Trophoblast cell (in vitro differentiated cells and primary cell): ENCODE results near the gene UNC45B.
"Not testable (repeated sequence)": the region's sequence is repeated elsewhere in the genome, so short reads cannot be mapped to it uniquely, and the experiment has no call there.

Experiments used
- DNase-seq, 2 donors: peaks; one replicate each; pipeline ENCODE4 v3.0.0-alpha.2; 2016
- H2AFZ ChIP-seq: 2 replicates; pipeline ENCODE4 v1.6.1; 2013; ENCODE audit warnings: low read length, moderate library complexity, mild to moderate bottlenecking; ENCODE audit not compliant: insufficient read depth, poor library complexity
- H2AK5ac ChIP-seq: 2 replicates; pipeline ENCODE4 v1.6.1; 2013; ENCODE audit warnings: mild to moderate bottlenecking, low read length
- H2BK120ac ChIP-seq: 2 replicates; pipeline ENCODE4 v1.6.1; 2013; ENCODE audit warnings: low read length, mild to moderate bottlenecking, moderate library complexity; ENCODE audit not compliant: insufficient read depth, poor library complexity
- H2BK12ac ChIP-seq: 2 replicates; pipeline ENCODE4 v1.6.1; 2013; ENCODE audit warnings: mild to moderate bottlenecking, low read length, moderate library complexity
- H2BK5ac ChIP-seq: 2 replicates; pipeline ENCODE4 v1.6.1; 2013; ENCODE audit warnings: low read length, low read depth, moderate library complexity, mild to moderate bottlenecking; ENCODE audit not compliant: poor library complexity
- H3K14ac ChIP-seq: 2 replicates; pipeline ENCODE4 v1.6.1; 2013; ENCODE audit warnings: mild to moderate bottlenecking, low read length
- H3K18ac ChIP-seq: 2 replicates; pipeline ENCODE4 v1.6.1; 2013; ENCODE audit warnings: mild to moderate bottlenecking, low read length
- H3K23ac ChIP-seq: 2 replicates; pipeline ENCODE4 v1.6.1; 2013; ENCODE audit warnings: low read length
- H3K27ac ChIP-seq: 2 replicates; pipeline ENCODE4 v1.5.1; 2013; ENCODE audit warnings: low read depth, mild to moderate bottlenecking, inconsistent platforms, low read length, moderate library complexity
- H3K27me3 ChIP-seq: 2 replicates; pipeline ENCODE4 v1.6.1; 2013; ENCODE audit warnings: inconsistent platforms, mild to moderate bottlenecking, low read length, moderate library complexity; ENCODE audit not compliant: insufficient read depth
- H3K36me3 ChIP-seq, 2 experiments: 1 replicate in 1 of 2; 2 replicates in 1 of 2; pipeline ENCODE4 v1.6.1; 2013; ENCODE audit warnings: low read length in 2 of 2, mild to moderate bottlenecking in 2 of 2, moderate library complexity in 1 of 2; ENCODE audit not compliant: insufficient read depth in 2 of 2, control insufficient read depth in 1 of 2
- H3K4ac ChIP-seq: 2 replicates; pipeline ENCODE4 v1.6.1; 2013; ENCODE audit warnings: low read depth, mild to moderate bottlenecking, low read length, moderate library complexity
- H3K4me1 ChIP-seq, 2 experiments: 1 replicate in 1 of 2; 2 replicates in 1 of 2; pipeline ENCODE4 v1.6.1; 2013; ENCODE audit warnings: low read length in 2 of 2, mild to moderate bottlenecking in 2 of 2, moderate library complexity in 1 of 2; ENCODE audit not compliant: insufficient read depth in 2 of 2, control insufficient read depth in 1 of 2
- H3K4me2 ChIP-seq: 2 replicates; pipeline ENCODE4 v1.6.1; 2013; ENCODE audit warnings: inconsistent platforms, mild to moderate bottlenecking, low read length, moderate library complexity
- H3K4me3 ChIP-seq: 2 replicates; pipeline ENCODE4 v1.5.1; 2013; ENCODE audit warnings: mild to moderate bottlenecking, low read depth, low read length, inconsistent platforms
- H3K79me1 ChIP-seq: one replicate; pipeline ENCODE4 v1.6.1; 2013; ENCODE audit warnings: low read length
- H3K79me2 ChIP-seq: 2 replicates; pipeline ENCODE4 v1.6.1; 2013; ENCODE audit warnings: low read length, mild to moderate bottlenecking; ENCODE audit not compliant: control insufficient read depth, insufficient read depth, poor library complexity
- H3K9ac ChIP-seq: 2 replicates; pipeline ENCODE4 v1.6.1; 2013; ENCODE audit warnings: mild to moderate bottlenecking, low read length
- H3K9me3 ChIP-seq: 2 replicates; pipeline ENCODE4 v1.6.1; 2013; ENCODE audit warnings: low read depth, mild to moderate bottlenecking, control low read depth, inconsistent platforms, low read length; ENCODE audit not compliant: insufficient read depth
- H4K12ac ChIP-seq: 2 replicates; pipeline ENCODE4 v1.6.1; 2013; ENCODE audit warnings: low read depth, mild to moderate bottlenecking, low read length, moderate library complexity
- H4K8ac ChIP-seq: 2 replicates; pipeline ENCODE4 v1.6.1; 2013; ENCODE audit warnings: low read depth, mild to moderate bottlenecking, low read length, moderate library complexity
- H4K91ac ChIP-seq: one replicate; pipeline ENCODE4 v1.6.1; 2013; ENCODE audit warnings: low read depth, mild to moderate bottlenecking, low read length, moderate library complexity
- WGBS: extraction: QIAGEN DNeasy Blood & Tissue Kit; methylation state at CpG from one replicate; pipeline ENCODE4 v1.1.7; 2013; ENCODE audit warnings: missing lambda C conversion rate; ENCODE audit not compliant: insufficient read length, insufficient coverage; ENCODE audit errors: extremely low coverage; 5-methylcytosine and 5-hydroxymethylcytosine counted together

Gene UNC45B

GRCh38 chr17:35202582-35202981 lies 55.0 kb downstream of the UNC45B start:
- not testable (repeated sequence) for H3K79me2 ChIP-seq, H2BK5ac ChIP-seq, H2BK120ac ChIP-seq, H2BK12ac ChIP-seq, H3K4me3 ChIP-seq, H3K36me3 ChIP-seq, H3K79me1 ChIP-seq, H4K8ac ChIP-seq, H3K9ac ChIP-seq, H3K18ac ChIP-seq, H3K27ac ChIP-seq, H3K14ac ChIP-seq, H3K9me3 ChIP-seq, H2AFZ ChIP-seq, H3K4ac ChIP-seq, H3K4me1 ChIP-seq, H2AK5ac ChIP-seq, H4K12ac ChIP-seq, H3K23ac ChIP-seq, H3K27me3 ChIP-seq, DNase-seq, H3K4me2 ChIP-seq, H4K91ac ChIP-seq
- no CpG with 5 or more reads among the region's 2 CpGs for WGBS

- no peak overlapping the region for H3K4me2 ChIP-seq
- H3K4me3 ChIP-seq, result no peak overlapping the region
- no CpG with 5 or more reads among the region's 7 CpGs for WGBS
- H3K4ac ChIP-seq, result no peak overlapping the region
- H3K36me3 ChIP-seq, result no peaks in the 10 kb centered on the region
- no peak overlapping the region for H3K9ac ChIP-seq
- no peak overlapping the region for H4K8ac ChIP-seq
- no peak overlapping the region for H2AFZ ChIP-seq
- H3K14ac ChIP-seq, result no peak overlapping the region
- no peak overlapping the region for H3K27ac ChIP-seq
- no peak overlapping the region for H2BK12ac ChIP-seq
- no peak overlapping the region for H2BK120ac ChIP-seq
- H4K91ac ChIP-seq, result no peak overlapping the region
- no peaks in the 10 kb centered on the region for H3K27me3 ChIP-seq
- H3K18ac ChIP-seq, result no peak overlapping the region
- no peaks in the 10 kb centered on the region for H3K4me1 ChIP-seq
- H3K23ac ChIP-seq, result no peak overlapping the region
- H3K79me1 ChIP-seq, result no peaks in the 10 kb centered on the region
- no peak overlapping the region for H4K12ac ChIP-seq
- no peak for DNase-seq
- H2BK5ac ChIP-seq, result no peak overlapping the region
- no peaks in the 10 kb centered on the region for H3K79me2 ChIP-seq
- H3K9me3 ChIP-seq, result no peaks in the 10 kb centered on the region
- H2AK5ac ChIP-seq, result no peak overlapping the region
Observed at GRCh38 chr17:35210741-35211140, 63.1 kb downstream of the UNC45B start.

GRCh38 chr17:35212668-35213067 lies 65.1 kb downstream of the UNC45B start:
- Histone ChIP-seq H3K79me1 (no peaks in the 10 kb centered on the region), H3K36me3 (no peaks in the 10 kb centered on the region), H2BK12ac (no peak overlapping the region), H4K8ac (no peak overlapping the region), H2BK120ac (no peak overlapping the region), H3K4me1 (no peaks in the 10 kb centered on the region), H3K27ac (no peak overlapping the region), H3K79me2 (no peaks in the 10 kb centered on the region), H4K91ac (no peak overlapping the region), H3K4ac (no peak overlapping the region), H3K4me3 (no peak overlapping the region), H3K9ac (no peak overlapping the region), H3K27me3 (no peaks in the 10 kb centered on the region), H2AFZ (no peak overlapping the region), H3K23ac (no peak overlapping the region), H3K14ac (no peak overlapping the region), H3K4me2 (no peak overlapping the region), H3K18ac (no peak overlapping the region), H4K12ac (no peak overlapping the region), H2BK5ac (no peak overlapping the region), H2AK5ac (no peak overlapping the region), H3K9me3 (no peaks in the 10 kb centered on the region)
- WGBS, result no CpG with 5 or more reads among the region's 4 CpGs
- no peak for DNase-seq

- no peak overlapping the region for H4K8ac ChIP-seq
- H3K14ac ChIP-seq, result no peak overlapping the region
- no peak for DNase-seq
- H3K18ac ChIP-seq, result no peak overlapping the region
- H4K91ac ChIP-seq, result no peak overlapping the region
- no peak overlapping the region for H3K27ac ChIP-seq
- H3K4me3 ChIP-seq, result no peak overlapping the region
- H2BK120ac ChIP-seq, result no peak overlapping the region
- no peaks in the 10 kb centered on the region for H3K79me1 ChIP-seq
- no peaks in the 10 kb centered on the region for H3K9me3 ChIP-seq
- H3K4ac ChIP-seq, result no peak overlapping the region
- no peak overlapping the region for H2AFZ ChIP-seq
- H3K4me1 ChIP-seq, result no peaks in the 10 kb centered on the region
- H3K4me2 ChIP-seq, result no peak overlapping the region
- H3K23ac ChIP-seq, result no peak overlapping the region
- no peaks in the 10 kb centered on the region for H3K27me3 ChIP-seq
- H2BK12ac ChIP-seq, result no peak overlapping the region
- H3K79me2 ChIP-seq, result no peaks in the 10 kb centered on the region
- no CpG with 5 or more reads among the region's 5 CpGs for WGBS
- H3K36me3 ChIP-seq, result no peaks in the 10 kb centered on the region
- H2AK5ac ChIP-seq, result no peak overlapping the region
- no peak overlapping the region for H3K9ac ChIP-seq
- H2BK5ac ChIP-seq, result no peak overlapping the region
- no peak overlapping the region for H4K12ac ChIP-seq
Observed at GRCh38 chr17:35213412-35213940, 65.9 kb downstream of the UNC45B start.
